Hippocampal formation (tissue), 2 donors: ENCODE measurements around the gene BIN2.
"Not testable (repeated sequence)": the region's sequence is repeated elsewhere in the genome, so short reads cannot be mapped to it uniquely, and the experiment has no call there.

Source experiments
- DNase-seq, 2 donors: peaks; one replicate each; lab custom pipeline; 2025; lab: John Stamatoyannopoulos, UW

BIN2 gene

DNA sequence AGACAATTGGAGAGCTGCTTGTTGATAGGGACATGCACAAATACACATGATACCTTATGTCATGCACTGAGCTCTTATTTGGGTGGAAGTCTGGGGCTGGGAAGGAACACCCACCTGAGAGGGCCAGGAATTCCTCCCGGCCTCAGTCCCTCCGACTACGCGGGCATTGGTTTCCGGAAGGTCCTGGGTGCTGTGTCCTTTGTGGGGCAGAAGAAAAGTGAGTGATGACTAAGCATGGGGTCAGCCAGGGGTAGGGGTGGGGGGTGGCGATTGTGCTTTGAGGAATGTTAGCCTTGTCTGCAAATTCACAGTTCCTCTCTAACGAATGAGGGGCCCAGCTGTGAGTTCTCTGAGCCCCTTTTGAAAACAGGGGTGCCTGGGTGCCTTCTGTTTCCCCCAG lies 21.7 kb upstream of the BIN2 start:
- no peak for DNase-seq

DNA sequence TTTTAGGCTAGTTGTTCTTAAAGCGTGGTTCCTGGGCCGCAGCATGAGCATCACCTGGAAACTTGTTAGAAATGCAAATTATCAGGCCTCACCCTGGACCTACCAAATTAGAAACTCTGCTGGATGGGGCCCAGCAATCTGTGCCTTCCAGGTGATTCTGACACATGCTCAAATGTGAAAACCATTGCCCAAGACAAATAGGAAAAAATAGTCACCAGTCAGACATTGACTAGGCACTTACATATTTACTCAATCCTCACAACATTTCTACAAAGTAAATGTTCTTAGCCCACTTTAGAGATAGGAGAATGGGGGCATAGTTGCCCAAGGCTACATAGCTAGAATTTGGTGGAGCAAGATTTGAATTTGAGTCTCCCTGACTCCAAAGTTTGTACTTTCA lies 19.2 kb upstream of the BIN2 start:
- DNase-seq = no peak

DNA sequence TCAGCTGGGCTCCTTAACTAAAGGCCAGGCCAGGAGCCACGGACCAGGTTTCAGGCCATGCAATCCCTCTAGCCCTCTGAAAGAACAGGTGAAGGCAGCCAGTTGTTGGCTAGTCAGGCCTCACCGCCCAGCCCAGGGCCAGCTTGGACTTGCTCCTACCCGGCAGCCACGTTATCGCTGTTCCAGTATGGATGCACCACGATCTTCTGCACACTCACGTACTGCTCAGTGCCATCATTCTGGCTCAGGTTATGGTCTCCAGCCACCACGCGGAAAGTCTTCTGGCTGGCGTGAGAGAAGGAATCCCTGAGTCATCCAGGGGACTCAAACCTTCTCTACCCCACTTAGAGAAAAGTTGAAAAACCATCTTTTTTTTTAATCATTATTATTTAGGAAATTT lies 18.4 kb upstream of the BIN2 start:
- DNase-seq = no peak

DNA sequence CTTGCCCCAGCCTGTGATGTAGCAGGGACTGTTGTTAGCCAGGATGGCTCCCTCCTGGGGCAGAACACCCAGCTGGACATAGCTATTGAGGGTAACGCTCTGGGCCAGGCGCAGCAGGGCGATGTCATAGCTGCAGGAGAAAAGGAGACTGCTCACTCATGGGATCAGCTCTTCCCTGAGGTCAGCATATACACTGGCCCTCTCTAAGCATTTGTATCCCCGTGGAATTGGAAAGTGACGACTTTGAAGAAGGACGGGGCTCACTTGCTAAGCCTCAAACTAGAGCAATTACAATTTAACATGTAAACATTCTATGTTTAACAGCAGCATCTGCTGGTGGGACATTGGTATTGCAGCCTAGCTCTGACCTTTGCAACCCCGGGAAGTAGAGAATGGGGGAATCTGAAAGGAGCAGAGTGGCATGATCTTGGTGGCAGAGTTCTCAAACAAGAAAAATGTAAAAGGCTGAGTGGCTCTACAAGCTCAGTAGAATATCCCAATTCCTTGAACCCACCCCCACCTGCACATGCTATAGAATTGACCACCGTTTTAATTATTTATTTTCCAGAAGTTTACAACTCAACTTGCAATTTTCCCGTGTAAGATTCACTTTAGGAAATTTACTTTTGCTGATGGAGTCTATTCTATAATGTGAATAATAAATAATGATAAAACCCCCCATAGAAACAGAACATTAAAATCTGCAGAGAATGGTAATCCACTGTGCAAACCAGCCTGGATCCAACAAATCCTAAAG lies 17.5 kb upstream of the BIN2 start:
- peak; percentile 57 to 82 for DNase-seq

DNA sequence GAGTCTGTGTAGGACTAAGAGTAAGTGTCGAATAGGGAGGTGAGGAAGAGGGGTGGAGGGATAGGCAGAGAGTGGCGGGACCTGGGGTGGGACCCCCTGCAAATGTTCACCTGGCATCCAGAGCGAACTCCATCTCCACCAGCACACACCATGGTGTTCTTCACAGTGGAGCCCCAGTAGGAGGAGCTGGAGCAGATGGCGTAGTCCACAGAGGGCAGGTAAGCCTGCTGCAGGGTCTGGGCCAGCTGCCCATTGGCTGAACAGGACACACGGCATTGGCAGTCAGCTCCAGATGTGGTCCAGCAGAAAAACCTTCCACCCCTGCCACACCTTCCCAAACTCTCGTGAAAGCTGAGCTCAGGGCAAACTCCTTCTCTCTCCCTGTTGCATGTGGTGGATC lies 15.8 kb upstream of the BIN2 start:
- no peak for DNase-seq

DNA sequence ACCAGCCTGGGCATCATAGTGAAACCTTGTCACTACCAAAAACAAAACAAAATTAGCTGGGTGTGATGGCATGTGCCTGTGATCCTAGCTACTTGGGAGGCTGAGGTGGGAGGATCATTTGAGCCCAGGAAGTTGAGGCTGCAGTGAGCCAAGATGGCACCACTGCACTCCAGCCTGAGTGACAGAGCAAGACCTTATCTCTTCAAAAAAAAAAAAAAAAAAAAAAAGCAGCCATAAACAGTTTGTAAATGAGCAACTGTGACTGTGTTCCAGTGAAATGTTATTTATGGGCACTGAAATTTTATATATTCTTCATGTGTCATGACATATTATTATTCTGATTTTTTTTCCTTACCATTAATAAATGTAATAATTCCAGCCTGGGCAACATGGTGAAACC lies 13.4 kb upstream of the BIN2 start:
- not testable (repeated sequence) for DNase-seq

DNA sequence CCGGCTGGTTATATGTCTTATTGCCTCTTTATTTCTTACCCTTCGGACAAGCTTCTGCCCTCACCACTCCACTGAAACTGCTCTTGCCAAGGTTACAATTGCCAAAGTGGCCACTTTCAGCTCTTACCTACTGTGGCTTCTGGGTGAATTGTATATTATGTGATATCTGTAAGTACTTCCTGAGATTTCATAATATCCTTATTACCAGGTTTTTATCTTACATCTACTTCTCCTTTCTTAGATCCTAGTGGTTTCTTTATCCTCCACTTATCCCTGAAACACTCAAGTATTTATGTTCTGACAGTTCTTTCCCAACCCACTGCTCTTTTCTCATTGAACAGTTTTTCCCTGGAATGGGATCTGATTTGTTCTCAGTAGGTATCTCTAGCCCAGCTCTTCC lies 12.0 kb upstream of the BIN2 start:
- DNase-seq = no peak

DNA sequence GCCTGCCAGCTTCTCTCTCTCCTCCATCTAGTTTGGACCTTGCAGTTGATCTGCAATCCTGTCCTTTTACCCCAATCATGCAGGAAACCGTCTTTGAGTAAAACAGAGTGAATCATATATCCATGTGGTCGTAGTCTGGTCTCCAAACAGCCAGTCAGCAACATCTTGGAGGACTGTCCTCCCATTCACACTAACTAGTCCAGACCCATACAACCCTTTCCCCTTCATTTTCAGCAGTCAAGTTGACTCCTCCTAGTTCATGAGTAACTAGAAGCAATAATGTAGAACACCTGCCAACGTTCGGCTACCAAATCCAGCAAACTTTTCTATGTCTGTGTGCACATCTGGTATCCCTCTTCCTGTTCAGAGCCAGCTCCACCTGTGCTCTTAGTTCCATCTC lies 10.8 kb upstream of the BIN2 start:
- DNase-seq = no peak

DNA sequence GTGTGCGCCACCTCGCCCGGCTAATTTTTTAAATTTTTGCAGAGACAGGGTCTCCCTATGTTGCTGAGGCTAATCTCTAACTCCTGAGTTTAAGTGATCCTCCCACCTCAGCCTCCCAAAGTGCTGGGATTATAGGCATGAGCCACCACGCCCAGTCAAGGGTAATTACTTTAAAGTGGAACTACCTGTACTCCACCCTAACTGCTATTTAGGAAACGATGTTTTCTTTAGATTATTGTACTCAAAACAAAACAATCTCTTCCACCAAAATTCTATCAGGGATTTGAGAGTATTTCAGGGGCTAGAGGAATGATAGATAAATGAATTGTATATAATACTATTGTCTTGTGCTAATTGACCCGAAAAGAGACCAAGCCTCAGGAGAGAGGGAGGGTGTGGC lies 9.6 kb upstream of the BIN2 start:
- no peak for DNase-seq

DNA sequence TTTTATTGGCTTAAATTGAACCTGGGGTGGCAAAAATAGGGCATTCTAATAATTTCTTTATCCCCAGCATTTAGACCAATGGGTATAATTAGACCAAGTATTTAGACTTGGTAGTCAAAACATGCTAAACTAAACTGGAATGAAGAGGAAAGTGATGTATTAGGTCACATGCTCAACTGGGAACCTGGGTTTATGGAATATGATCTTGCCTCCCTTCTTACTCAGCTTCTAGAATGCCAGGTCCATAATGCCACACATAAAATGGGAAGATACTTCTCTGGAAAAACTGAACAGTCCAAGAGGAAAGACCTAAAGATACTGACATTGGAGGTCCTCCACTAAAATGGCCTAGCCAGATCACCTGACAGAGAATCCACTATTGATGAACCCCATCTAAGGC lies 6.2 kb upstream of the BIN2 start:
- DNase-seq = no peak

DNA sequence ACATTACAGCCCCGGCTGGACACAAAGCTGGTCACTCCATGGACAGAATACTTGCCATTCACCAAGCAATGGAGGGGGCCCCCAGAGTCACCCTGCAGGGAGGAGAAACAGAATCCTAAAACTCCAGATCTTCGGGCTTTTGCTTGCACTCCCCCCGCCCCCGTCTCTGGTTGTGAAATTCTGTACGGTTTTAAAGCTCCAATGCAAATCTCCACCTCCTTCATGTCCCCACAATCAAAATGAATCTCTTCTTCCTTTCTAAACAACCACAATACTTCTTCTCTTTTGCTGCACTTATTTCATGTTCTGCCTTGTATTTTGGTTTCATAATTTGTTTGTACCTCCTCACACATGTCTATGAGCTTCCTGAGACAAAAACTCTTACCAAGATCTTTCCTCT lies 5.8 kb upstream of the BIN2 start:
- DNase-seq = no peak

DNA sequence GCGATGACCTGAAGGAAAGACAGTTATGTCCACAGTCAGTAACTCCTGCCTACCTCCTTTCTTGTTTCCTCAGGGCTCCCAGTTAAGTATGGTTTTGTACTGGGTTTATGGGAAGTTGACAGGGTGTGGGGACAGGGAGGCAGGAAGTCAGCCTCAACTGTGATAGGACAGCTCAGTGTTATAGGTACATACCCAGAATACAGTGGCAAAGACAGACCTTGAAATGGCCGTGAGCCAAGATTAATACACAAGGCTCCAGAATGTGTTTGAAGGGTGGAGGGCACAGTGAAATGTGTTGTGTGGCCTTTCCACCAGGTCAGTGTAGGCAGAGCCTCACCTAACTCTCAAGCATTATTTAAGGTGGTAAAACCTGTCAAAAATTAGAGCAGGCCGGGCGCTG lies 4.6 kb upstream of the BIN2 start:
- DNase-seq = no peak

DNA sequence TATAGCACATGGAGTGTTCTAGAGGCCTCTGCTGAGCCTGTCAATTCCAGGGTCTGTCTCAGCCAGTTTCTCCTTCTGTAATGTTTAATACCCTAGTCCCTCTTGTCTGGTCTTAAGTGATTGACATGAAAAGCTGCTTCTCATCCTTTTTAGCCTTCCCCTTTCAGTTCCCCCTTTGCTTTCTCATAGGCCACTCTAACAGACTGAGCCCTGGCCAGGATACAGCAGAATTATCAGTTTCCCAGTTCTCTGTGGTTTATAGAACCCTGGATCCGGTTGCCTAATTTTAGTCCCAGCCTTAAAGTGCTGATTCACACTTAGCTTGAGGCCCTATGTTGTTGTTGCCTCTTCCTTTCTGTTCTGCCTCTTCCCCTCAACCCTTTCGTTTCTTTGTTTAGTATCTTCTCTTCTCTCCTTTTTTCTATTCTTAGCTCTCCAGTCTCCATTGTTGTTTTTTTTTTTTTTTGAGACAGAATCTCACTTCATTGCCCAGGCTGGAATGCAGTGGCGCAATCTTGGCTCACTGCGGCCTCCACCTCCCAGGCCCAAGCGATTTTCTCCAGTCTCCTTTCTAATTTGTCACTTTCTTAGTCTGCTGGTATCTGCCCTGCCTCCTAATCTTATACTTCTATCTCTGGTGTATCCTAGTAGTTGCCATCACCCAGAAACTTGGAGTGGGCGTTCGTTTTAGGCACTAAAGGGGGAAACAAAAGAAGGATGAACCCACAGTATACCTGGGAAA lies 2.9 kb upstream of the BIN2 start:
- DNase-seq = peak; percentile 25

DNA sequence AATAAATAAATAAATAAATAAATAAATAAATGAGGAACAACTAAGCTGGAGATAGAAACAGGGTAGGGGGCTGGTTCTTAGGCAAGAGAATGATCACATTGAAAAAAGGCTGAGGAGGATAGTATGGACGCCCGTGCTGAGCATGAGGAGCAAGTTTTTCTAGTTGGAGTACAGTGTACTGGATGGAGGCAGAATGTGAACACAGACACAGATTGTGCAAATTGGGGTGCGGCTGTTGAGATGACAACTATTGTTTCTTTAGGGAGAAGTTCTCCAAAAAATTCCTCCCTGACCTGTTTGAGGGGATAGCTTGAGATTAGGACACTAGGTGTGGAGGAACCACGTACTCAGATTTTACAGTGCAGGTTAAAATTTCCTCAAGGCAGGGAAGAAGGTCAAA lies 979 bp upstream of the BIN2 start:
- DNase-seq = no peak

DNA sequence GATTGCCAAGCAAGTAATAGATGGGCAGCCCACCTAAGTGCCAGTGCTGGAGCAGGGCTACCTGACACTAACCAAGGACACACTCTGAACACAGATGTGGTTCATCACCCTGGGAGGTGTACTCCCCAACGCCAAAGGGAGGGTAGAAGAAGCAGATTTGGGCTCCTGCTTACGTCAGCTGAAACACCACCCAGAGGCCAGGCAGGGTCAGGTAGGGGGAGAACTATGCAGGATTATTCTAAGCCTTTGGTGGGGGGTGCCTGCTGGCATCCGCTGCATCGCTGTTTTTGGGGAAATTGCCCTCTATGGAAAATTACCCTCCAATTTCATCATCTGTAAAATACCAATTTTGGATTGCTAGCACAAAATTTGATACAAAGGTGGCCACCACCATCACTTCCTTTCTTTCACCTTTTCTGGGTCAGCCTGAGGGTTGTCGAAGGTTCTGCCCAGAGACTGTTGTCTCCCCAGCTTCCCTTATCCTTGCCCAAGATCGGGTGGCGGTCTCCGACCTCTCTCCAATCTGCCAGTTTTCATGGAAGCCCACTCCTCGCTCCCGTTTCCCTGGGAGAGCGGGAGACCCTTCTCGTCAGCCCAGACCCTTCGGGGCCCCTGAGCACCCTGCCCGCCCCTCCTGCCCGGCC lies 535 bp downstream of the BIN2 start:
- no peak for DNase-seq

DNA sequence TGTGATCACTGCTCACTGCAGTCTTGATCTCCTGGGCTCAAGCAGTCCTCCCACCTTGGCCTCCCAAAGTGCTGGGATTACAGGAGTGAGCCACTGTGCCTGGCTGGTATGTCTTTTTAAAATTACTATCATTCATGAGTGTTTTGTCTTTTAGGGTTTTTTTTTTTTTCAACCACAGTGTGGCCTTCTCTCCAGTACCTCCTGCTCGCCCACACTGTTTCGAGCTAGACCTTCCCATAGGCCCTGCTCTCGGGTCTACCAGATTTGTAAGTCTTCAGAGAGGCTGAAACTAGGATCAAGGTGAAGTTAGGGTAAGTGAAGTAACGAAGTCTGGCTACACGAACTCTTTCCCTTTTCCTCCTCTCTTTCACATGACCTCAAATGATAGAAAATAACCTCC lies 1.5 kb downstream of the BIN2 start:
- DNase-seq = no peak

DNA sequence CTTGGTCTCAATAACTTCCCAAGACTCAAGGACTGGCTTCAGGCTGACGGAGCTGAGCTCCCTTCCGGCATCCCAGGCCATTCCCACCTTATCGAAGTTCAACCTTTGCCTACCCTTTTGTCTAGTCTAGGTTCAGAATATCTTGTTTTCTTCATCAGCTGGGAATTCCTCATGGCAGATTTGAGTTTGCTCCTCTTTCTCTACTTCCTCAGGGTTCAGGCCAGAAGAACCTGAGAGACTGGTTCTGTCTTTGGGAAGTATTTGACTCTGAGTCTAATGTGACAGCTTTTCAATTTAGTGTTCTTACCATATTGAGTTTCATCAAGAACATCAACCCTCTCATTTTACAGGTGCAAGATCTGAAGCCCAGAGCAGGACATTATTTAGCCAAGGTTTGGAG lies 2.1 kb downstream of the BIN2 start:
- no peak for DNase-seq

DNA sequence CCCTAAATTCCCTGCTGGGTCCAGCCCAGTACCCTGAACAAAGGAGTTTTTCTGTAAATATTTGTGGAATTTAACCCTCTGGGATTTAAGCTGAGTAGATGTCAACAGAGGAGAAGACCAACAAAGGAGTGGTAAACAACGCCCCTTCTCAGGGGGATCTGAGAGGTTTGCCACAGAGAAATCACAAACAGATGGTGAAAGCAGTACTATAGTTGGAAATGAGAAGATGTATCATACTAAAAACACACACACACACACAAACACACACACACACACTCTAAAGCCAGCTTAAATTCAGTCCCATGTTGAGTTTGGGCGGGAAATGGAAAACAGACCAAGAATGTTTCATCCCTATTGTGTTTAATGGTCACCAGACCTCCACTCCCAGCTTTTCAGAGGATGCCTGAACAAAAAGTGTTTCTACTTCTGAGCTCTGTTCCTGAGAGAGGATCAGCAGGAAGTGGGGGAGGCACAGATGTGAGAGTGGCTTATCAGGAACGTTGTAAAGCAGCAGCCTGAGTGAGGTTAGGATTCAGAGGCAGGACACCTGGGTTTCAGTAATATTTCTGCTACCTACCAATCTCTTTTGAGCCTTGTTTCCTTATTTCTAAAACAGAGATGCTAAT lies 3.2 kb downstream of the BIN2 start:
- DNase-seq = no peak

DNA sequence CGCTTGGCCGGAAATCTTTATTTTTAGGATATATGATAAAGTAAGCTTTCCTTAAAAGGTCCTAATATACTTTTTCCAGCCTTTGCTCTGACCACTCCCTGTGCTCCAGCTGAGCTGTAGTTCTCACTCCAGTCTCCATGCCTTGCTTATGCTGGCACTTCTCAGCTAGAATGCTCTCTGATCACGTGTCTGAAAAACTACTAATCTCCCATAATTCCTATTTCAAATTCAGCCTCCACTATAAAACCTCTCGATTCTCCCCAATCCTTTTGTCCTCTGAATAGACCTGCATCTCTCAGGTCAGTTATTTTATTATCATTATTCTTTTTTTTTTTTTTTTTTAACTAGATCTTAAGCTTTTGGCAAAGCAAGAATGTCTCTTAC lies 3.7 kb downstream of the BIN2 start:
- DNase-seq = no peak

DNA sequence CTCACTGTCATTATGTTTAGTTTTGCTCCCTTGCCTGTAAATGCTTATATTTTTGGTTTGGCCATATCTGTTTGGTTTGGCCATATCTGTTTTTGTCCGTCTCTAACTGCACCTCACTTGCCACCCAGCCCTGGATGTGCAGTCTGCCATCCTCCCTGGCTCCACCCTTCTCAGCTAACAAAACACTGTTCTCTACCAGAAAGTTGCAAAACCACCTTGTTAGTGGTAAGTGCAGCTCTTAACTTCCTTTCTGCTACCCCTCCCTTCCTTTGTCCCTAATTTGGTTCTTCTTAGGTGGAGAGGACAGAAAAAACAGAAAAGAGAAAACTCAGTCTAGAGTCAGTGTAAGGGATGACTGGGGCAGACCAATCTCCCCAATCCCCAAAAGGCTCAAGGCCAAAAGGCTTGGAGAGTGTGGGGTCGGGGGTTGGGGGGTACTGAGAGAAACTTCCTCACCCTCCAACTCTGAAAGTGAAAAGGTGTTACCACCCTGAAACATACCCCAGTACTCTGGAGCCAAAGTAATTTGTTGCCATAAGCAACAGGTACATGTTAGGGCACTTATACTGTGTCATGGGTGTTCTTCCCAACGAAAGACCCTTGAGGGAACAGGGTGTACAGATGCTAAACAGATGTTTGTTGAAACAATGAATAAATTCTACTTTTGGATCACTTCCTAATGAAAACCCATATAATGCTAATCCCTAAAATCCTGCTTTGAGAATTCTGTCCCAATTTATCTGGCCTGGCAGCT lies 5.0 kb downstream of the BIN2 start:
- no peak for DNase-seq

DNA sequence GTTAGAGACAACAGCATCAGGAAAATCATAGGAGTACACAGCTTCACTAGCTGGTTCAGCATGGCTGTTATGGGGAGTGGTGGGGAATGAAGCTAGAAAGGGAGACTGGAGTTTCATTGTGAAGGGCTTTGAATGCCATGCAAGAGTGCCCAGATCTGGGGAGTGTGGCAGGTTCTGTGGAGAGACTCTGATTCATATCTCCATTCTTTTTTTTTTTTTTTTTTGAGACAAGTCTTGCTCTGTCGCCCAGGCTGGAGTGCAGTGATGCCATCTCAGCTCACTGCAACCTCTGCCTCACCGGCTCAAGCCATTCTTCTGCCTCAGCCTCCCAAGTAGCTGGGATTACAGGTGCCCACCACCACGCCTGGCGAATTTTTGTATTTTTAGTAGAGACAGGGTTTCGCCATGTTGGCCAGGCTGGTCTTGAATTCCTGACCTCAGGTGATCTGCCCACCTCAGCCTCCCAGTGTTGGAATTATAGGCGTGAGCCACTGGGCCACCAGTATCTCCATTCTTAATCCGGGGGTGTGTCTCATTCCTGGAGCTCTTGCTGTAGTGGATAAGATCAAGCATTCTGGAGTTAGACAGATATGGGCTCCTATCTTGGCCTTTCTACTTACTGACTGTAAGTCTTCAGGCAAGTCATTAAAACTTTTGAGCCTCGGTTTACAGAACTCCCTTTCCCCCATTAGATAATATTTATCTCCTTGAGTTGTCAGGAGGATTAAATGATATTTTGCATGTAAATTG lies 5.7 kb downstream of the BIN2 start:
- not testable (repeated sequence) for DNase-seq
